Activated T-helper 17 cell treated with anti-CD3 and anti-CD28 coated beads, Interleukin-2, amount 50 U/mL, for 72 hours (primary cell): ENCODE results near the gene DLGAP5. TPM values are rescaled to one million over a fixed set of nuclear protein-coding genes. Genes with fewer than 3 reads are reported as not detected.

ENCODE experiments used
- ATAC-seq: fragments of 150-1000 bp; cut with Tn5 transposase; replicated peaks from 2 replicates; pipeline ENCODE4 v1.10.0; 2021; ENCODE audit warnings: mild to moderate bottlenecking, moderate library complexity
- H3K27ac Mint-ChIP-seq: one replicate; pipeline ENCODE4 v1.8.0; 2022; ENCODE audit warnings: mixed read lengths
- H3K27me3 Mint-ChIP-seq: one replicate; pipeline ENCODE4 v1.8.0; 2022; ENCODE audit warnings: mixed read lengths
- H3K36me3 Mint-ChIP-seq: one replicate; pipeline ENCODE4 v1.8.0; 2022; ENCODE audit warnings: low read depth, mild to moderate bottlenecking, mixed read lengths
- H3K4me1 Mint-ChIP-seq: one replicate; pipeline ENCODE4 v1.8.0; 2022; ENCODE audit warnings: mixed read lengths
- H3K4me3 Mint-ChIP-seq: one replicate; pipeline ENCODE4 v1.8.0; 2022; ENCODE audit warnings: mild to moderate bottlenecking, mixed read lengths
- H3K9me3 Mint-ChIP-seq: one replicate; pipeline ENCODE4 v1.8.0; 2022; ENCODE audit warnings: mixed read lengths
- total RNA-seq, 2 donors: library from RNA; stranded (reverse); gene quantifications; one replicate each; pipeline ENCODE4 v1.2.3, GENCODE V29; 2022

The DLGAP5 gene
- total RNA-seq, 2 donors from 2014 or later: 93.8 to 102 TPM

GRCh38 chr14:55120571-55121495, 70.6 kb downstream of the DLGAP5 start:
- Mint-ChIP-seq H3K9me3 (no peaks in the 10 kb centered on the region), H3K27me3 (no peaks in the 10 kb centered on the region), H3K4me1 (peaks cover 21% of the 10 kb centered on the region), H3K27ac (no peak overlapping the region), H3K36me3 (no peaks in the 10 kb centered on the region), H3K4me3 (no peak overlapping the region)
- peak; percentile 53 for ATAC-seq

DNA sequence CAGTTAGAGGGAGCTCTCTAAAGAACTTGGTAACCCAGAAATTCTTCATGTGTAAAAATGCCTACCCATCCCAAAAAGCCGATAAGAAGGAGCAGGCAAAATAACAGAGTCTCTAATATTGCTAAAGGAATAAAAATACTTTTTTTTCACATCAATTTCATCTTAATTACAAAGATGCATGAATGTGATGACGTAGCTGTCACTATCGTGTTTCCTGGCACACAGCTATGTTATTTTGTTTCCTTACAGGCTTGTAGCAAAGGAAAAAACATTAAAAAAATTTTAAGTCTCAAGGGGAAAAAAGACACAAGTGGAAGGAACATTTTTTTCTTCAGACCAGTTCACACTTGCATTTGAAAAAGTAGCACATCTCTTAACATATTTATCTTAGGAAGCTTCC, 72.6 kb downstream of the DLGAP5 start:
- H3K4me1 Mint-ChIP-seq: peaks cover 12% of the 10 kb centered on the region
- no peak overlapping the region for H3K27ac Mint-ChIP-seq
- H3K9me3 Mint-ChIP-seq: no peaks in the 10 kb centered on the region
- H3K27me3 Mint-ChIP-seq: no peaks in the 10 kb centered on the region
- no peaks in the 10 kb centered on the region for H3K36me3 Mint-ChIP-seq
- no peak overlapping the region for H3K4me3 Mint-ChIP-seq
- no peak for ATAC-seq

- H3K36me3 Mint-ChIP-seq: no peaks in the 10 kb centered on the region
- H3K27ac Mint-ChIP-seq: no peak overlapping the region
- no peaks in the 10 kb centered on the region for H3K27me3 Mint-ChIP-seq
- peaks cover 12% of the 10 kb centered on the region for H3K4me1 Mint-ChIP-seq
- H3K9me3 Mint-ChIP-seq: no peaks in the 10 kb centered on the region
- ATAC-seq: no peak
- no peak overlapping the region for H3K4me3 Mint-ChIP-seq
These were observed 73.5 kb downstream of the DLGAP5 start for GRCh38 chr14:55117803-55118441.

GRCh38 chr14:55116246-55117030, 74.9 kb downstream of the DLGAP5 start:
- H3K27me3 Mint-ChIP-seq: no peaks in the 10 kb centered on the region
- H3K4me1 Mint-ChIP-seq: peaks cover 12% of the 10 kb centered on the region
- no peak overlapping the region for H3K27ac Mint-ChIP-seq
- H3K9me3 Mint-ChIP-seq: no peaks in the 10 kb centered on the region
- no peak overlapping the region for H3K4me3 Mint-ChIP-seq
- no peaks in the 10 kb centered on the region for H3K36me3 Mint-ChIP-seq
- no peak for ATAC-seq

- peaks cover 7% of the 10 kb centered on the region for H3K4me1 Mint-ChIP-seq
- ATAC-seq: no peak
- H3K4me3 Mint-ChIP-seq: no peak overlapping the region
- no peaks in the 10 kb centered on the region for H3K27me3 Mint-ChIP-seq
- H3K36me3 Mint-ChIP-seq: no peaks in the 10 kb centered on the region
- H3K9me3 Mint-ChIP-seq: no peaks in the 10 kb centered on the region
- H3K27ac Mint-ChIP-seq: no peak overlapping the region
These were observed 75.5 kb downstream of the DLGAP5 start for GRCh38 chr14:55115861-55116245.

GRCh38 chr14:55115460-55115859, 75.9 kb downstream of the DLGAP5 start:
- no peak for ATAC-seq
- Mint-ChIP-seq H3K36me3 (no peaks in the 10 kb centered on the region), H3K27me3 (no peaks in the 10 kb centered on the region), H3K4me3 (no peak overlapping the region), H3K4me1 (peaks cover 7% of the 10 kb centered on the region), H3K9me3 (no peaks in the 10 kb centered on the region), H3K27ac (no peak overlapping the region)

GRCh38 chr14:55114720-55115119, 76.7 kb downstream of the DLGAP5 start:
- H3K4me1 Mint-ChIP-seq: peaks cover under 1% of the 10 kb centered on the region
- ATAC-seq: no peak
- H3K36me3 Mint-ChIP-seq: no peaks in the 10 kb centered on the region
- H3K27me3 Mint-ChIP-seq: no peaks in the 10 kb centered on the region
- no peak overlapping the region for H3K4me3 Mint-ChIP-seq
- no peak overlapping the region for H3K27ac Mint-ChIP-seq
- no peaks in the 10 kb centered on the region for H3K9me3 Mint-ChIP-seq

DNA sequence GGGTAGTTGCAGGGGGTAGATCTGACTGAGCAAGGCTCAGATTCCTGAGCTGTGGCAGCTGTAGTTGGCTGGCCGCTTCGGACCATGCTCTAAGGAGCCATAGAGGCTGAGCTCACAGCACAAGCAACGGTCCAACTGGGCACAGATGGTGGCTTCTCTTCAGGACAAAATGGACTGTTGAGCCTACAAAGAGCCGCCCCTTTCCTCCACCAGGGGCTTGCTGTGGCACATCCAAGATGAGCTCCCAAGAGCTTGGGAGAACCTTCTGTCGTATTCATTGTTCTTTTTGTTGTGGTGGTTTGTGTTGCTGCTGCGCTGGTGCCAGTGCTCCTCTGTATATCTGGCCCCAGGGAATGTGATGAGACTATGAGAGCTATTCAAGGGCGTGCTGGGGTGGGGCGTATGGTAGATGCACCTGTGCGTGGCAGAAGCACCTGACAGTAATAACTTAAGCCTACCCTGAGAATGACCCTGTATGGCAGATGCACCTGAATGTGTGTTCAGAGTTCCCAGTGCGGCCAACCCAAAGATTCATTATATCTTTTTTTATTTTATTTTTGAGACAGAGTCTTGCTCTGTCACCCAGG, 80.2 kb downstream of the DLGAP5 start:
- ATAC-seq: no peak
- Mint-ChIP-seq H3K9me3 (no peaks in the 10 kb centered on the region), H3K27ac (no peak overlapping the region), H3K4me1 (peaks cover 19% of the 10 kb centered on the region), H3K4me3 (no peak overlapping the region), H3K27me3 (no peaks in the 10 kb centered on the region), H3K36me3 (peaks cover 8% of the 10 kb centered on the region)

DNA sequence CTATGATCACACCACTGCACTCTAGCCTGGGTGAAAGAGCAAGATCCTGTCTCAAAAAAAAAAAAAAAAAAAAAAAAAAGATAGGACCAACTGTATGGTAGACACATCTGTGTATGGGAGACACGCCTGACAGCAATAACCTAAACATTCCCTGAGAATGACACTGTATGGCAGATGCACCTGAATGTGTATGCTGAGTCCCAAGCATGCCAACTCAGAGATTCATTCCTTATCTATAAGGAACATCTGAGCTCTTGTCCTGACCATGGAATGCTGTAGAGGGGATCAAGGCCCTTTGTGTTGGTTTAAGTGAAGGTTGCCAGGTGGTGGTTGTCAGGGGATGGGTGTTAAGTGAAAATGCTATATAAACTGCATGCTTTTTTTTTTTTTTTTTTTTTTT, 81.5 kb downstream of the DLGAP5 start:
- H3K36me3 Mint-ChIP-seq: peaks cover 8% of the 10 kb centered on the region
- H3K27ac Mint-ChIP-seq: no peak overlapping the region
- no peak overlapping the region for H3K4me3 Mint-ChIP-seq
- H3K9me3 Mint-ChIP-seq: no peaks in the 10 kb centered on the region
- no peak for ATAC-seq
- no peaks in the 10 kb centered on the region for H3K27me3 Mint-ChIP-seq
- peaks cover 24% of the 10 kb centered on the region for H3K4me1 Mint-ChIP-seq

GRCh38 chr14:55107766-55108554, 83.4 kb downstream of the DLGAP5 start:
- H3K4me1 Mint-ChIP-seq: peaks cover 34% of the 10 kb centered on the region

DNA sequence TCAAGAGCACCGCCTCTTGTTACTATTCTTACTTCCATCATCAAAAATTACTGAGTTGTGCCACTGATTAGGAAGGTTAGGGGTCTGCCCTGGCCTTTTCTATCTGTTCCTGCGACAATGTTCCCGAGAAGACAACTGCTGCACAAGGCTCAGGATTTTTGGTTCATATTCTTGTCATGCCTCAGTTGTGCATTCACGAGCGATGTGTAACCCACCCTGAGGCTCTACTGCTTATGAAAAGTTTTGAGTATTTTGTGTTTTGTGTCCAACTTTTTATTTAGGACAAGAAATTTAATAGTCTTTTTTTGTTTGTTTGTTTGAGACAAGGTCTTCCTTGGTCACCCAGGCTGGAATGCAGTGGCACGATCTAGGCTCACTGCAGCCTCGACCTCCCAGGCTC, 85.4 kb downstream of the DLGAP5 start:
- H3K27me3 Mint-ChIP-seq: no peaks in the 10 kb centered on the region
- no peak for ATAC-seq
- no peak overlapping the region for H3K4me3 Mint-ChIP-seq
- no peaks in the 10 kb centered on the region for H3K9me3 Mint-ChIP-seq
- peaks cover 13% of the 10 kb centered on the region for H3K36me3 Mint-ChIP-seq
- H3K27ac Mint-ChIP-seq: no peak overlapping the region
- peaks cover 47% of the 10 kb centered on the region for H3K4me1 Mint-ChIP-seq

More at GRCh38 chr14:55107766-55108554, 83.4 kb downstream of the DLGAP5 start:
- Mint-ChIP-seq H3K27ac (peak overlapping the region; percentile 99), H3K4me3 (peak overlapping the region; percentile 82), H3K36me3 (peaks cover 11% of the 10 kb centered on the region), H3K9me3 (no peaks in the 10 kb centered on the region), H3K27me3 (no peaks in the 10 kb centered on the region)
- ATAC-seq: peak; percentile 95

DNA sequence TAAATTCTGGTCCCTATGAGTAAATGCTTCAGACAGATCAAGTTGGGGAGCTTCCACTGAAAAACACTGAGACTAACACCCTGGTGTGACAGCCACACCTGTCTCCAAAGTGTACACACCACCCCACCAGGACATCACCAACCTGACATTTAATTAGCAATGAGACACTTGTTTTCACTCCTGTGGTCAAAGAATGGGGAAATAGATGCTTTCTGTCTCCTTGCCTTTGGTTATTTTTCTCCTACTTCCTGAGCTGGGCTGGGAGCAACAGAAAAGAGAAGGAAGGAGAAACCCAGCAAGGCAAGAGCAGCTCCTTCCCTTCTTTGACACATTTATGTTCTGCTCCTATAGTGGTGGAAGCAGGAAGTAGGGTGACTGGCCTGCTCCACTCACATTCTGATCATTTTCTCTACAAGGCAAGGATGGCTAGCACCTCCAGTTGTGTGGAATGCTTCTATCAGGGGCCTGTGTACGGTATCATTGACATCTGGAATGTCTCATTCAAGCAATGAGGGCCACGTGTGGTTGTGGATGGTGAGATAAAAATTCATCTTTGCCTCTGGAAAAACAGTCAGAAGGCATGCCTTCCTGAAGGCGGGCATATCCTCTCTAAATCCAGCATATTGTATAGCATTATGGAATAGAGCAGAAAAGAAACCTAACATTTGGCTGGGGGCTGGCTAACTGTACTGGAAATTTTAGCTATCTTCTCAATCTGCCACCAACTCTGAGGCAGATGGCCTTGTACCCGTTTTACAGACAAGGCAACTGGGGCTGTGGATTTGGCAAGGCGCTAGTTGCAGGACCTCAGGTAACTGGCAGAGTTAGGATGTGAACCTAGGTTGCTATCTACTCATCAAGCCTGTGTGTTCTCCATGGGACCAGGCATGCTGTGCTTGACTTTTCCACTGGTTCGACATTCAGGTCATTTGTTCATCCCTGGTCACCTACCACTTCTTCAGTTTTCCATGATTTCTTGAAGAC, 87.1 kb downstream of the DLGAP5 start:
- Mint-ChIP-seq H3K9me3 (no peaks in the 10 kb centered on the region), H3K36me3 (peaks cover 13% of the 10 kb centered on the region), H3K4me3 (peak overlapping the region; percentile 90), H3K4me1 (peaks cover 52% of the 10 kb centered on the region), H3K27me3 (no peaks in the 10 kb centered on the region), H3K27ac (peak overlapping the region; percentile 98)
- ATAC-seq: no peak
